Keratinocyte (primary cell): ENCODE data around the gene BAZ2B. TPM values are rescaled to one million over a fixed set of nuclear protein-coding genes. Genes with fewer than 3 reads are reported as not detected.

Experiments
- DNase-seq: peaks from one replicate; pipeline ENCODE4 v3.0.0-alpha.2; 2011; ENCODE audit warnings: low read depth, missing footprints, low spot score
- FAIRE-seq: peaks from 2 replicates; lab custom pipeline; 2011; peaks lifted over from hg19 to GRCh38; lab: Jason Lieb, UNC
- H2AFZ ChIP-seq: 2 replicates; pipeline ENCODE4 v1.6.0; 2012; ENCODE audit warnings: low read length, control low read depth, inconsistent platforms; ENCODE audit not compliant: control insufficient read depth
- H3K27ac ChIP-seq: 2 replicates; pipeline ENCODE4 v1.5.1; 2011; ENCODE audit warnings: low read length; ENCODE audit not compliant: control insufficient read depth, insufficient read depth
- H3K27me3 ChIP-seq: 3 replicates; pipeline ENCODE4 v1.6.0; 2011; ENCODE audit warnings: low read length; ENCODE audit not compliant: control insufficient read depth, insufficient read depth; ENCODE audit errors: extremely low read depth
- H3K36me3 ChIP-seq, 2 experiments: 2 replicates in 1 of 2; 3 replicates in 1 of 2; pipeline ENCODE4 v1.5.1; 2011; ENCODE audit warnings: low read length in 2 of 2, mild to moderate bottlenecking in 1 of 2; ENCODE audit not compliant: control insufficient read depth in 2 of 2, insufficient read depth in 2 of 2; ENCODE audit errors: extremely low read depth in 1 of 2
- H3K4me1 ChIP-seq: 3 replicates; pipeline ENCODE4 v1.5.1; 2011; ENCODE audit warnings: low read length; ENCODE audit not compliant: control insufficient read depth, insufficient read depth; ENCODE audit errors: extremely low read depth
- H3K4me2 ChIP-seq: 3 replicates; pipeline ENCODE4 v1.6.0; 2011; ENCODE audit warnings: low read depth, low read length; ENCODE audit not compliant: control insufficient read depth, insufficient read depth; ENCODE audit errors: extremely low read depth
- H3K4me3 ChIP-seq, 3 experiments: fragments of 200-600 bp in 1 of 3; sonication (generic) in 1 of 3; 2 replicates in 2 of 3; 3 replicates in 1 of 3; pipeline ENCODE4 v1.5.1; 2011 to 2016; ENCODE audit warnings: low read length in 3 of 3, mild to moderate bottlenecking in 3 of 3, control low read depth in 2 of 3, inconsistent platforms in 1 of 3, low read depth in 1 of 3, mixed read lengths in 1 of 3, mixed run types in 1 of 3, moderate library complexity in 1 of 3; ENCODE audit not compliant: control insufficient read depth in 2 of 3, insufficient read depth in 2 of 3; ENCODE audit errors: extremely low read depth in 1 of 3
- H3K79me2 ChIP-seq: 2 replicates; pipeline ENCODE4 v1.6.0; 2012; ENCODE audit warnings: low read length; ENCODE audit not compliant: control insufficient read depth, insufficient read depth
- H3K9ac ChIP-seq: 3 replicates; pipeline ENCODE4 v1.6.0; 2011; ENCODE audit warnings: low read length; ENCODE audit not compliant: control insufficient read depth, insufficient read depth; ENCODE audit errors: extremely low read depth
- H3K9me1 ChIP-seq: 3 replicates; pipeline ENCODE4 v1.6.0; 2011; ENCODE audit warnings: low read length; ENCODE audit not compliant: control insufficient read depth, insufficient read depth; ENCODE audit errors: extremely low read depth
- H3K9me3 ChIP-seq: 2 replicates; pipeline ENCODE4 v1.5.1; 2012; ENCODE audit warnings: low read depth, low read length; ENCODE audit not compliant: control insufficient read depth
- H4K20me1 ChIP-seq: 3 replicates; pipeline ENCODE4 v1.6.0; 2011; ENCODE audit warnings: low read length; ENCODE audit not compliant: control insufficient read depth, insufficient read depth; ENCODE audit errors: extremely low read depth
- CTCF ChIP-seq, 3 experiments: IDR thresholded peaks in 1 of 3; conservative IDR thresholded peaks in 1 of 3; optimal IDR thresholded peaks in 1 of 3; 2 replicates in 2 of 3; 3 replicates in 1 of 3; pipeline versions ENCODE3 to v1.5.1; 2011; ENCODE audit warnings: low read length in 3 of 3, mild to moderate bottlenecking in 3 of 3, moderate library complexity in 2 of 3, control low read depth in 1 of 3, inconsistent platforms in 1 of 3; ENCODE audit not compliant: insufficient read depth in 2 of 3; ENCODE audit errors: extremely low read depth in 1 of 3
- EZH2 ChIP-seq: IDR thresholded peaks from one replicate; pipeline ENCODE4 v1.6.1; 2012; ENCODE audit warnings: inconsistent platforms, mild to moderate bottlenecking, low read length, moderate library complexity
- dilution Hi-C: fragments of 300-500 bp; cut with MboI; formaldehyde crosslinking; loops from one replicate; pipeline ENCODE4 v1.7.0; 2020; ENCODE audit warnings: low sequenced_read_pairs; ENCODE audit not compliant: extremely low pct_ligation_motif_present
- polyA plus RNA-seq, 5 experiments: library from polyadenylated mRNA; depleted of rRNA in 3 of 5; stranded (reverse) in 3 of 5; stranded (forward) in 1 of 5; unstranded in 1 of 5; fragments of >200 nt; gene quantifications; 1 replicate in 1 of 5; 2 replicates in 3 of 5; 3 replicates in 1 of 5; pipeline versions ENCODE4 v1.2.1 to v1.2.3, GENCODE V29; 2011 to 2012; ENCODE audit warnings: missing spikeins in 2 of 5, low read depth in 1 of 5, low replicate concordance in 1 of 5

Gene BAZ2B
- polyA plus RNA-seq, 1 donor (not counting 4 experiments of a cell fraction or from before 2014, with no cell fraction given): 27.0 TPM

DNA sequence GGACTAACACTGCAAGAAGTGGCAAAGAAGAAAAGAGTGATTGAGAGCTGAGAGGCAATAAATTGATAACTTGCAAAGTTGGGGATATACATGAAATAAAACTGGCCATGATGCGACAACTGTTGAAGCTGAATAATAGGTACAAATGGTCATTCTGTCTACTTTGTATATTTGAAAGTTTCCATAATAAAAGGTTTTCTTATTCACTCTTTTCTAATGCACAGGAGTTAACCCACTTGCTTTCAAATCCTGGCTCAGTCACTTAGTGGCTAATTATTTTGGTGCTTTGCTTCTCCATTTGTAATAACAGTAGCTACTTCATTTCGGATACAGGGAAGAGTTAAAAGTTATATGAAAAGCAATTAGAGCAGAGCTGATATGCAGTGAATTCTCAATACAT is 170.1 kb downstream of the BAZ2B start:
- Histone ChIP-seq H3K27me3 (no peaks in the 10 kb centered on the region), H2AFZ (no peak overlapping the region), H3K27ac (no peak overlapping the region), H3K9ac (no peak overlapping the region), H3K4me3 (no peak overlapping the region), H3K4me1 (no peaks in the 10 kb centered on the region), H3K9me3 (no peaks in the 10 kb centered on the region), H3K79me2 (no peaks in the 10 kb centered on the region), H3K9me1 (no peaks in the 10 kb centered on the region), H3K4me2 (no peak overlapping the region), H3K36me3 (peaks cover 0 to 7% of the 10 kb centered on the region in 2 experiments), H4K20me1 (no peaks in the 10 kb centered on the region)
- DNase-seq (no peak), FAIRE-seq (no peak)
- TF ChIP-seq EZH2 (no peak), CTCF (optimal IDR thresholded peaks at IDR 0.05 in 1 of 3, IDR thresholded peaks at IDR 0.05 in 1 of 3, conservative IDR thresholded peaks at IDR 0.05 in 1 of 3; ENCODE audit: extremely low read depth in 1 of 3, insufficient read depth in 2 of 3, low read length in 3 of 3) (no peak)
- dilution Hi-C loops: no loop called here

DNA sequence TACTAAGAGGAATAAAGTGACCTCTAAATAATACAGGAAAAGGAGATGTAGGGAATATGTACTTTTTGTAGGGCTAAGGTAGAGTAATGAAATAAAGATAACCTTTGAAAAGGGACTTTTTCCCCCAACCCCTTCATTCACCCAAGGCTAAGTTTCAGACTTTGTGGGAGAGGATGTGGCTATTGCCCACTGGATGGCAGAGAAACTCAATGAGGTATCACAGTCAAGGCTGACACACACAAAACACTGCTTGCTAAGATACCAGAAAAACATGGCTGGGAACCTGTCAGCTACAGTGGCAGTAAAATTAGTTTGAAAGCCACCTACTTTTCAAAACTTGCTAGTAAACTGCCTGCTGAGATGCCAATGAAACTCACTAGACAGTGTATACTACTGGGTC is 171.0 kb downstream of the BAZ2B start:
- TF ChIP-seq EZH2: no peak
- no peak for TF ChIP-seq CTCF (optimal IDR thresholded peaks at IDR 0.05 in 1 of 3, IDR thresholded peaks at IDR 0.05 in 1 of 3, conservative IDR thresholded peaks at IDR 0.05 in 1 of 3; ENCODE audit: extremely low read depth in 1 of 3, insufficient read depth in 2 of 3, low read length in 3 of 3)
- Histone ChIP-seq H3K4me2 (no peak overlapping the region), H4K20me1 (no peaks in the 10 kb centered on the region), H3K9me3 (no peaks in the 10 kb centered on the region), H3K4me3 (no peak overlapping the region), H3K4me1 (no peaks in the 10 kb centered on the region), H3K27ac (no peak overlapping the region), H3K9ac (no peak overlapping the region), H3K27me3 (no peaks in the 10 kb centered on the region), H3K36me3 (peaks cover 0 to 7% of the 10 kb centered on the region in 2 experiments), H3K9me1 (no peaks in the 10 kb centered on the region), H3K79me2 (no peaks in the 10 kb centered on the region), H2AFZ (no peak overlapping the region)
- dilution Hi-C loops: no loop called here
- FAIRE-seq (no peak), DNase-seq (no peak)
